ENCODE results near the gene ACE2. TPM values are rescaled to one million over a fixed set of nuclear protein-coding genes. Genes with fewer than 3 reads are reported as not detected.

Gene ACE2
- total and polyA plus RNA-seq, 7 donors: 0.33 to 12.8 (median 4.2) TPM; not detected in 2

- Histone ChIP-seq H3K4me3 (no peak overlapping the region), H3K4me1 (no peaks in the 10 kb centered on the region), H3K27ac (no peak overlapping the region), H3K36me3 (no peaks in the 10 kb centered on the region), H3K9me3 (no peaks in the 10 kb centered on the region), H3K27me3 (no peaks in the 10 kb centered on the region)
- DNase-seq: no peak
- TF ChIP-seq CTCF (IDR thresholded peaks at IDR 0.05): no peak
- no peak for TF ChIP-seq EP300 (IDR thresholded peaks at IDR 0.05)
- no peak for TF ChIP-seq POLR2A (IDR thresholded peaks at IDR 0.05)
- no peak for TF ChIP-seq POLR2AphosphoS5 (IDR thresholded peaks at IDR 0.05)
- intact Hi-C loops (cut with DNase I): no loop called here
- 38 to 86% methylated on average over 1 of the region's 1 CpG for whole genome bisulfite sequencing, 2 donors
Measured at GRCh38 chrX:15605226-15605625, 4.5 kb upstream of the ACE2 start.

GRCh38 chrX:15602761-15603160, 2.0 kb upstream of the ACE2 start:
- H3K9me3 ChIP-seq: no peaks in the 10 kb centered on the region
- DNase-seq: no peak
- H3K27ac ChIP-seq: no peak overlapping the region
- H3K4me1 ChIP-seq: no peaks in the 10 kb centered on the region
- TF ChIP-seq CTCF (IDR thresholded peaks at IDR 0.05) (no peak), EP300 (IDR thresholded peaks at IDR 0.05) (no peak), POLR2A (IDR thresholded peaks at IDR 0.05) (no peak), POLR2AphosphoS5 (IDR thresholded peaks at IDR 0.05) (no peak)
- intact Hi-C loops (cut with DNase I): no loop called here
- H3K27me3 ChIP-seq: no peaks in the 10 kb centered on the region
- H3K36me3 ChIP-seq: no peaks in the 10 kb centered on the region
- no peak overlapping the region for H3K4me3 ChIP-seq
- WGBS, 2 donors: 84 to 86% methylated on average over 5 of the region's 5 CpGs

- Histone ChIP-seq H3K4me3 (no peak overlapping the region), H3K36me3 (no peaks in the 10 kb centered on the region), H3K27me3 (no peaks in the 10 kb centered on the region), H3K4me1 (no peaks in the 10 kb centered on the region), H3K9me3 (no peaks in the 10 kb centered on the region), H3K27ac (no peak overlapping the region)
- no peak for DNase-seq
- intact Hi-C loops (cut with DNase I): no loop called here
- WGBS, 2 donors: 66 to 79% methylated on average over 3 of the region's 3 CpGs
- no peak for TF ChIP-seq EP300 (IDR thresholded peaks at IDR 0.05)
- TF ChIP-seq POLR2AphosphoS5 (IDR thresholded peaks at IDR 0.05): no peak
- no peak for TF ChIP-seq POLR2A (IDR thresholded peaks at IDR 0.05)
- no peak for TF ChIP-seq CTCF (IDR thresholded peaks at IDR 0.05)
Measured at GRCh38 chrX:15601932-15602331, 1.2 kb upstream of the ACE2 start.

- H3K27ac ChIP-seq: no peak overlapping the region
- intact Hi-C loops (cut with DNase I): no loop called here
- H3K9me3 ChIP-seq: no peaks in the 10 kb centered on the region
- no peak for TF ChIP-seq CTCF (IDR thresholded peaks at IDR 0.05)
- TF ChIP-seq POLR2AphosphoS5 (IDR thresholded peaks at IDR 0.05): no peak
- no peak for TF ChIP-seq EP300 (IDR thresholded peaks at IDR 0.05)
- TF ChIP-seq POLR2A (IDR thresholded peaks at IDR 0.05): no peak
- H3K27me3 ChIP-seq: no peaks in the 10 kb centered on the region
- H3K36me3 ChIP-seq: no peaks in the 10 kb centered on the region
- no peak overlapping the region for H3K4me3 ChIP-seq
- DNase-seq: no peak
- no peaks in the 10 kb centered on the region for H3K4me1 ChIP-seq
Measured at GRCh38 chrX:15600049-15600448, 711 bp downstream of the ACE2 start.

- TF ChIP-seq EP300 (IDR thresholded peaks at IDR 0.05): no peak
- no peak for TF ChIP-seq POLR2A (IDR thresholded peaks at IDR 0.05)
- TF ChIP-seq CTCF (IDR thresholded peaks at IDR 0.05): no peak
- no peak for TF ChIP-seq POLR2AphosphoS5 (IDR thresholded peaks at IDR 0.05)
- 91 to 93% methylated on average over 4 of the region's 4 CpGs for WGBS, 2 donors
- no peaks in the 10 kb centered on the region for H3K9me3 ChIP-seq
- intact Hi-C loops (cut with DNase I): no loop called here
- no peak for DNase-seq
- H3K36me3 ChIP-seq: no peaks in the 10 kb centered on the region
- no peaks in the 10 kb centered on the region for H3K27me3 ChIP-seq
- no peak overlapping the region for H3K27ac ChIP-seq
- no peaks in the 10 kb centered on the region for H3K4me1 ChIP-seq
- no peak overlapping the region for H3K4me3 ChIP-seq
Measured at GRCh38 chrX:15599461-15599860, 1.3 kb downstream of the ACE2 start.
